Measurements from ENCODE around the gene AIM2.
"Not testable (repeated sequence)": the region's sequence is repeated elsewhere in the genome, so short reads cannot be mapped to it uniquely, and the experiment has no call there.

The AIM2 gene

GRCh38 chr1:159079525-159079924, 3.0 kb upstream of the AIM2 start:
- DNase-seq, result no peak

- no peak for DNase-seq
Observed at GRCh38 chr1:159077120-159077961, 775 bp upstream of the AIM2 start.

GRCh38 chr1:159071970-159072582, 4.5 kb downstream of the AIM2 start:
- peak in 2 of 51 donors; percentile 7 to 46 for DNase-seq

- no peak for DNase-seq
Observed at GRCh38 chr1:159068886-159069285, 7.7 kb downstream of the AIM2 start.

GRCh38 chr1:159067699-159068621, 8.6 kb downstream of the AIM2 start:
- DNase-seq, result peak in 2 of 51 donors; percentile 2 to 4

- no peak for DNase-seq
Observed at GRCh38 chr1:159066108-159066507, 10.5 kb downstream of the AIM2 start.

- DNase-seq, result no peak
Observed at GRCh38 chr1:159065106-159065505, 11.5 kb downstream of the AIM2 start.

- no peak for DNase-seq
Observed at GRCh38 chr1:159058751-159059150, 17.8 kb downstream of the AIM2 start.

- peak in 10 of 51 donors; percentile 1 to 35 (median 6) for DNase-seq
Observed at GRCh38 chr1:159056069-159056698, 20.4 kb downstream of the AIM2 start.

GRCh38 chr1:159055181-159055641, 21.4 kb downstream of the AIM2 start:
- no peak for DNase-seq

GRCh38 chr1:159054427-159054826, 22.1 kb downstream of the AIM2 start:
- no peak for DNase-seq

GRCh38 chr1:159051436-159051835, 25.1 kb downstream of the AIM2 start:
- no peak for DNase-seq

- DNase-seq, result not testable (repeated sequence)
Observed at GRCh38 chr1:159046486-159046885, 30.1 kb downstream of the AIM2 start.

GRCh38 chr1:159040893-159041724, 35.5 kb downstream of the AIM2 start:
- DNase-seq, result no peak

- DNase-seq, result no peak
Observed at GRCh38 chr1:159040206-159040605, 36.4 kb downstream of the AIM2 start.

GRCh38 chr1:159030877-159031447, 45.6 kb downstream of the AIM2 start:
- DNase-seq, result no peak

GRCh38 chr1:159030311-159030710, 46.3 kb downstream of the AIM2 start:
- DNase-seq, result no peak

GRCh38 chr1:159026841-159027240, 49.7 kb downstream of the AIM2 start:
- DNase-seq, result not testable (repeated sequence)

GRCh38 chr1:159025043-159025442, 51.5 kb downstream of the AIM2 start:
- no peak for DNase-seq

GRCh38 chr1:159023723-159024122, 52.8 kb downstream of the AIM2 start:
- no peak for DNase-seq

Data from hypothalamus (tissue), 51 donors.